Measurements from ENCODE around the gene HNRNPC. TPM values are rescaled to one million over a fixed set of nuclear protein-coding genes. Genes with fewer than 3 reads are reported as not detected.

HNRNPC gene
- total RNA-seq, 2 donors from 2014 or later = 363 to 653 TPM

DNA sequence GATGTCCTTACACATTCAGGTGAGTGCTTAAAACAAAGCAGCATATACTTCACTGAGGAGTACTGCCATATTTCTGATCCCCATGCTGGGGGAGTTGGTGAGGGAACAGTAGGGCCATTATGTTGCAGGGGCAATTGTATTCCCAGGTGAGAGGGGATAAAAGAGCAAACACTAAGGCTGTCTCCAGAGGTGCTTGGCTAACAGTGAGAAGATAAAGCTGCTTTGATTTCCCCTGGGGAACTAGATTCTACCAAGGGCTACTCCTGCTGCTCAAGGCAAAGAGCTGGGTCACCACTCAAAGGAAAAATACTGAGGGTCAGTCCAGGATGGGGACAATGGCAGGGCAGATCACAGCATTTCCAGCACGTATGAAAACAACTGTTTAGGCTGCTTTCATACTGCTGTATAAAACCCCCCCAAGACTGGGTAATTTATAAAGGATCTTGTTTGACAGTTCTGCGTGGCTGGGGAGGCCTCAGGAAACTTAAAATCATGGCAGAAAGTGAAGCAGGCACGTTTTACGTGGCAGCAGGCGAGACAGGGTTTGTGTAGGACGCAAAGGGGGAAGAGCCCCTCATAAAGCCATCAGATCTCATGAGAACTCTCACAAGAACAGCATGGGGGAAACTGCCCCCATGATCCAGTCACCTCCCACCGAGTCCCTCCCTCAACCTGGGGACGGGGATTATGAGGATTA lies 65.6 kb downstream of the HNRNPC start:
- no peak for DNase-seq
- intact Hi-C loops (cut with DNase I) = no loop called here

DNA sequence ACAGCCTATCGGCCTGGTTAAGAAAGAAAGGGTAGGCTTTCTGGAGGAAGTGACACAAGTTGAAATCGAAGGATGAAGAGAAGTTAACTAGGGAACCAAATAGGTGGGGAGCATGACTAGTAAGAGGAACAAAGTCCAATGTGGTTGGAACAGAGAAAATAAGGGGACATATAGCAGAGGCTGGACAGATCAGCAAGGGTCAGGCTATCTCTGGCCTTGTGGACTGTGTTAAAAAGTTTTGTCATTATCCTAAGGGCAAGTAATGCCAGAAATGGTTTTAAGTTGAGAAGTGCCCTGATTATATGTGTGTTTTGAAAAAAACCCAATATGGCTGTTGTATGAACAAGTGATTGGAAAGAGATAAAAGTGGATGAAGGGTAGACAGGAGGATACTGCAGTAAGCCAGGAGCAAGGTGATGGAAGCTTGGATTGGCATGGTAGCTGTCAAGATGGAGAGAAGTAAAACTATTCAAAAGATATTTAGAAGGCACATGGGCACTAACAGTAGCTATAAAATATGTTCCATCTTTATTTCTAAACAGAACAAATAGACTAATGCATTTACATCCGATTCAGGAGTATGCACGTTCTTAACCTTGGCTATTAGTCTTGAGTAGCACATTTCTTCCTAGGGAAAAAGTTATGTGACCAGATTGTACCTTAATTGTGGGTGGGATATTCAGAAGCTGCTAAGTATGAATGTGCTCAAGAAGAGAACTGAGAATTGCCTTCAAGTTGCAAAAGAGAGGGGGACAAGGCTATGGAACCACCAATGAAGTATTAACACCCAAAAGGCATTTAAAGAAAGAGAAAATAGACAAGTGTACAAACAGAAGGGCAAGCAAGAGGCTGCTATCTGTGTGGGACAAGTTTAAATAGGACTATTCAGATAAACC lies 66.5 kb downstream of the HNRNPC start:
- Histone ChIP-seq H3K9me3 (no peaks in the 10 kb centered on the region), H3K36me3 (no peaks in the 10 kb centered on the region), H3K4me1 (no peaks in the 10 kb centered on the region), H3K27ac (no peak overlapping the region), H3K27me3 (no peaks in the 10 kb centered on the region), H3K9ac (ENCODE audit: low read depth in 2 of 2, low read length in 2 of 2) (no peak overlapping the region), H3K4me3 (no peak overlapping the region)
- TF ChIP-seq CTCF (IDR thresholded peaks at IDR 0.05) = no peak
- intact Hi-C loops (cut with DNase I) = no loop called here
- DNase-seq = no peak

More for the DNA sequence above, 65.6 kb downstream of the HNRNPC start:
- Histone ChIP-seq H3K36me3 (peaks cover 5% of the 10 kb centered on the region), H3K9me3 (no peaks in the 10 kb centered on the region), H3K4me1 (no peaks in the 10 kb centered on the region), H3K27ac (no peak overlapping the region), H3K4me3 (no peak overlapping the region), H3K27me3 (no peaks in the 10 kb centered on the region), H3K9ac (ENCODE audit: low read depth in 2 of 2, low read length in 2 of 2) (no peak overlapping the region)
- no peak for TF ChIP-seq CTCF (IDR thresholded peaks at IDR 0.05)

- TF ChIP-seq CTCF (IDR thresholded peaks at IDR 0.05) = no peak
- no peak overlapping the region for H3K27ac ChIP-seq
- intact Hi-C loops (cut with DNase I) = no loop called here
- no peak overlapping the region for H3K9ac ChIP-seq (ENCODE audit: low read depth in 2 of 2, low read length in 2 of 2)
- H3K27me3 ChIP-seq = no peaks in the 10 kb centered on the region
- H3K36me3 ChIP-seq = no peaks in the 10 kb centered on the region
- no peaks in the 10 kb centered on the region for H3K9me3 ChIP-seq
- H3K4me1 ChIP-seq = no peaks in the 10 kb centered on the region
- DNase-seq = no peak
- H3K4me3 ChIP-seq = no peak overlapping the region
Measured at GRCh38 chr14:21201732-21202462, 67.3 kb downstream of the HNRNPC start.

GRCh38 chr14:21200752-21201461 lies 68.3 kb downstream of the HNRNPC start:
- Histone ChIP-seq H3K4me1 (no peaks in the 10 kb centered on the region), H3K36me3 (no peaks in the 10 kb centered on the region), H3K27ac (no peak overlapping the region), H3K4me3 (no peak overlapping the region), H3K9me3 (no peaks in the 10 kb centered on the region), H3K9ac (ENCODE audit: low read depth in 2 of 2, low read length in 2 of 2) (no peak overlapping the region), H3K27me3 (no peaks in the 10 kb centered on the region)
- DNase-seq = no peak
- intact Hi-C loops (cut with DNase I) = no loop called here
- TF ChIP-seq CTCF (IDR thresholded peaks at IDR 0.05) = no peak

All from colonic mucosa (tissue), 4 donors.